Liver (tissue), 3 donors: ENCODE data around the gene PSENEN.
"Not testable (repeated sequence)": the region's sequence is repeated elsewhere in the genome, so short reads cannot be mapped to it uniquely, and the experiment has no call there.

Source experiments
- GABPA ChIP-seq, 2 donors: IDR thresholded peaks in 1 of 2; conservative IDR thresholded peaks in 1 of 2; 2 replicates each; pipeline ENCODE4 v1.6.1; 2016; ENCODE audit warnings: antibody characterized with exemption in 2 of 2, mild to moderate bottlenecking in 1 of 2, moderate library complexity in 1 of 2
- JUND ChIP-seq, 2 donors: IDR thresholded peaks; 2 replicates each; pipeline ENCODE4 v1.6.1; 2016; ENCODE audit warnings: antibody characterized with exemption in 2 of 2
- NR2F2 ChIP-seq: IDR thresholded peaks from 2 replicates; pipeline ENCODE4 v1.6.1; 2016; ENCODE audit warnings: antibody characterized with exemption
- RAD21 ChIP-seq, 2 donors: IDR thresholded peaks; 2 replicates each; pipeline ENCODE4 v1.6.1; 2016; ENCODE audit warnings: antibody characterized with exemption in 2 of 2, mild to moderate bottlenecking in 2 of 2
- TF ChIP-seq, protein P1 (sequence below): fragments of 150-350 bp; IDR thresholded peaks from 2 replicates; pipeline ENCODE4 v1.5.1; 2017; ENCODE audit warnings: improper control_type of control experiment, low read depth, low read length; ENCODE audit not compliant: missing input control
- TF ChIP-seq, protein P2 (sequence below): IDR thresholded peaks from 2 replicates; pipeline ENCODE4 v1.6.1; 2016; ENCODE audit warnings: antibody characterized with exemption
- TF ChIP-seq, protein P3 (sequence below): IDR thresholded peaks from 2 replicates; pipeline ENCODE4 v1.6.1; 2016; ENCODE audit warnings: antibody characterized with exemption, mild to moderate bottlenecking
- donor health status: healthy.
- donor health status: healthy.

GRCh38 chr19:35795564-35795963 is 50.1 kb downstream of the PSENEN start:
- TF ChIP-seq, protein P1, sequence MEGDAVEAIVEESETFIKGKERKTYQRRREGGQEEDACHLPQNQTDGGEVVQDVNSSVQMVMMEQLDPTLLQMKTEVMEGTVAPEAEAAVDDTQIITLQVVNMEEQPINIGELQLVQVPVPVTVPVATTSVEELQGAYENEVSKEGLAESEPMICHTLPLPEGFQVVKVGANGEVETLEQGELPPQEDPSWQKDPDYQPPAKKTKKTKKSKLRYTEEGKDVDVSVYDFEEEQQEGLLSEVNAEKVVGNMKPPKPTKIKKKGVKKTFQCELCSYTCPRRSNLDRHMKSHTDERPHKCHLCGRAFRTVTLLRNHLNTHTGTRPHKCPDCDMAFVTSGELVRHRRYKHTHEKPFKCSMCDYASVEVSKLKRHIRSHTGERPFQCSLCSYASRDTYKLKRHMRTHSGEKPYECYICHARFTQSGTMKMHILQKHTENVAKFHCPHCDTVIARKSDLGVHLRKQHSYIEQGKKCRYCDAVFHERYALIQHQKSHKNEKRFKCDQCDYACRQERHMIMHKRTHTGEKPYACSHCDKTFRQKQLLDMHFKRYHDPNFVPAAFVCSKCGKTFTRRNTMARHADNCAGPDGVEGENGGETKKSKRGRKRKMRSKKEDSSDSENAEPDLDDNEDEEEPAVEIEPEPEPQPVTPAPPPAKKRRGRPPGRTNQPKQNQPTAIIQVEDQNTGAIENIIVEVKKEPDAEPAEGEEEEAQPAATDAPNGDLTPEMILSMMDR = not testable (repeated sequence)
- TF ChIP-seq, protein P2, sequence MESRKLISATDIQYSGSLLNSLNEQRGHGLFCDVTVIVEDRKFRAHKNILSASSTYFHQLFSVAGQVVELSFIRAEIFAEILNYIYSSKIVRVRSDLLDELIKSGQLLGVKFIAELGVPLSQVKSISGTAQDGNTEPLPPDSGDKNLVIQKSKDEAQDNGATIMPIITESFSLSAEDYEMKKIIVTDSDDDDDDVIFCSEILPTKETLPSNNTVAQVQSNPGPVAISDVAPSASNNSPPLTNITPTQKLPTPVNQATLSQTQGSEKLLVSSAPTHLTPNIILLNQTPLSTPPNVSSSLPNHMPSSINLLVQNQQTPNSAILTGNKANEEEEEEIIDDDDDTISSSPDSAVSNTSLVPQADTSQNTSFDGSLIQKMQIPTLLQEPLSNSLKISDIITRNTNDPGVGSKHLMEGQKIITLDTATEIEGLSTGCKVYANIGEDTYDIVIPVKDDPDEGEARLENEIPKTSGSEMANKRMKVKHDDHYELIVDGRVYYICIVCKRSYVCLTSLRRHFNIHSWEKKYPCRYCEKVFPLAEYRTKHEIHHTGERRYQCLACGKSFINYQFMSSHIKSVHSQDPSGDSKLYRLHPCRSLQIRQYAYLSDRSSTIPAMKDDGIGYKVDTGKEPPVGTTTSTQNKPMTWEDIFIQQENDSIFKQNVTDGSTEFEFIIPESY = not testable (repeated sequence)
- TF ChIP-seq, protein P3, sequence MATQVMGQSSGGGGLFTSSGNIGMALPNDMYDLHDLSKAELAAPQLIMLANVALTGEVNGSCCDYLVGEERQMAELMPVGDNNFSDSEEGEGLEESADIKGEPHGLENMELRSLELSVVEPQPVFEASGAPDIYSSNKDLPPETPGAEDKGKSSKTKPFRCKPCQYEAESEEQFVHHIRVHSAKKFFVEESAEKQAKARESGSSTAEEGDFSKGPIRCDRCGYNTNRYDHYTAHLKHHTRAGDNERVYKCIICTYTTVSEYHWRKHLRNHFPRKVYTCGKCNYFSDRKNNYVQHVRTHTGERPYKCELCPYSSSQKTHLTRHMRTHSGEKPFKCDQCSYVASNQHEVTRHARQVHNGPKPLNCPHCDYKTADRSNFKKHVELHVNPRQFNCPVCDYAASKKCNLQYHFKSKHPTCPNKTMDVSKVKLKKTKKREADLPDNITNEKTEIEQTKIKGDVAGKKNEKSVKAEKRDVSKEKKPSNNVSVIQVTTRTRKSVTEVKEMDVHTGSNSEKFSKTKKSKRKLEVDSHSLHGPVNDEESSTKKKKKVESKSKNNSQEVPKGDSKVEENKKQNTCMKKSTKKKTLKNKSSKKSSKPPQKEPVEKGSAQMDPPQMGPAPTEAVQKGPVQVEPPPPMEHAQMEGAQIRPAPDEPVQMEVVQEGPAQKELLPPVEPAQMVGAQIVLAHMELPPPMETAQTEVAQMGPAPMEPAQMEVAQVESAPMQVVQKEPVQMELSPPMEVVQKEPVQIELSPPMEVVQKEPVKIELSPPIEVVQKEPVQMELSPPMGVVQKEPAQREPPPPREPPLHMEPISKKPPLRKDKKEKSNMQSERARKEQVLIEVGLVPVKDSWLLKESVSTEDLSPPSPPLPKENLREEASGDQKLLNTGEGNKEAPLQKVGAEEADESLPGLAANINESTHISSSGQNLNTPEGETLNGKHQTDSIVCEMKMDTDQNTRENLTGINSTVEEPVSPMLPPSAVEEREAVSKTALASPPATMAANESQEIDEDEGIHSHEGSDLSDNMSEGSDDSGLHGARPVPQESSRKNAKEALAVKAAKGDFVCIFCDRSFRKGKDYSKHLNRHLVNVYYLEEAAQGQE = not testable (repeated sequence)
- TF ChIP-seq GABPA (IDR thresholded peaks at IDR 0.05 in 1 of 2, conservative IDR thresholded peaks at IDR 0.05 in 1 of 2); RAD21 (IDR thresholded peaks at IDR 0.05); NR2F2; JUND (IDR thresholded peaks at IDR 0.05): not testable (repeated sequence)
